ENCODE results near the gene MCOLN3. TPM values are rescaled to one million over a fixed set of nuclear protein-coding genes. Genes with fewer than 3 reads are reported as not detected.

MCOLN3 gene
- polyA plus RNA-seq, 1 of the 3 experiments (the other 2 are of a cell fraction), result not detected

DNA sequence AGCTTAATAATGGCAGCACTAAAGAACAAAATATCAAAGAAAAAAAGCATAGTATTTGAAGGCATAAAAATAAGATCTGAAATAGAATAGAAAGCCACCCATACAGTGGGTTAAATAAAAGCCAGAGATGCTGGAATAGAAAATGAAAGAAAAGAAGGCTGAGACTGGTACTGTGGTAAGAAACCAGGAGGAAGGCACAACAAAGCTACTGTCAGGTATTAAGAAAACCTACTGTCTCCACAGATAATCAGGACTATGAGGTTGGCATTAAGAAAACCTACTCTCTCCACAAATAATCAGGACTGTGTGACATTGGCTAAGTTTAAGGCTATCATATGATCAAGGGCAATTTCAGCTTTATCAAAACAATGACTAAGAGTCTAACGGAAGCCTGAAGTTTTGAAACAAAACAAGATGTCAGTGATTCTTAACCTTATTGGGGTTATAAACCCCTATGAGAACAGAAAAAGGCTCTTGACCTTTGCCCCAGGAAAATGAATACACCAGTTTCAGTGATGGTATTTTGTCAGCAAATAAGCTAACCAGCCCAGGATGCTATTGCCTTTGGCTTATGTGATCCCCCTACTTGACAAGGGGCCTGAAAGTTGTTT lies 75.8 kb downstream of the MCOLN3 start:
- Histone ChIP-seq H4K20me1 (ENCODE audit: insufficient read depth) (no peaks in the 10 kb centered on the region), H3K9me2 (no peaks in the 10 kb centered on the region), H3K36me3 (replicated peaks in 1 of 2; ENCODE audit: control insufficient read depth in 1 of 2, insufficient read depth in 2 of 2, low read length in 1 of 2) (no peaks in the 10 kb centered on the region), H3K79me2 (ENCODE audit: insufficient read depth) (no peaks in the 10 kb centered on the region), H2AFZ (ENCODE audit: low read depth) (no peak overlapping the region), H3F3A (replicated peaks; ENCODE audit: insufficient read depth) (no peaks in the 10 kb centered on the region), H3K9me3 (no peaks in the 10 kb centered on the region), H3K4me1 (ENCODE audit: control insufficient read depth in 1 of 2, insufficient read depth in 2 of 2, low read depth in 1 of 2, low read length in 1 of 2) (no peaks in the 10 kb centered on the region), H3K27me3 (ENCODE audit: insufficient read depth) (no peaks in the 10 kb centered on the region), H3K9ac (no peak overlapping the region), H3K27ac (ENCODE audit: low read depth in 2 of 2, low read length in 1 of 2) (no peak overlapping the region), H3K4me3 (ENCODE audit: low read depth in 2 of 2, low read length in 1 of 2) (no peak overlapping the region; a peak in 1 of 4 replicates), H3K4me2 (no peak overlapping the region)
- DNase-seq, result no peak
- WGBS (ENCODE audit: low lambda C conversion rate), result 26% methylated on average over 1 of the region's 1 CpG
- POLR2A ChIA-PET, result no interaction called here
- CTCF ChIA-PET, result interaction anchor here (1.2 kb wide), 1 partner anchor 27 kb away, joined by 3 read pairs; no protein-coding TSS in a partner anchor
- no peak for TF ChIP-seq TAF1 (IDR thresholded peaks at IDR 0.05; ENCODE audit: borderline replicate concordance, low read depth, low read length)
- TF ChIP-seq JUND (IDR thresholded peaks at IDR 0.05), result no peak
- no peak for TF ChIP-seq MXI1 (IDR thresholded peaks at IDR 0.05; ENCODE audit: low read depth, low read length)
- no peak for TF ChIP-seq SIN3A (IDR thresholded peaks at IDR 0.05; ENCODE audit: borderline replicate concordance, low read depth, low read length)
- TF ChIP-seq FOXM1 (IDR thresholded peaks at IDR 0.05; ENCODE audit: low read depth), result no peak
- TF ChIP-seq MEF2A (IDR thresholded peaks at IDR 0.05; ENCODE audit: borderline replicate concordance, low read depth), result no peak
- no peak for TF ChIP-seq GABPA (IDR thresholded peaks at IDR 0.05; ENCODE audit: low read depth)
- TF ChIP-seq, protein P1, sequence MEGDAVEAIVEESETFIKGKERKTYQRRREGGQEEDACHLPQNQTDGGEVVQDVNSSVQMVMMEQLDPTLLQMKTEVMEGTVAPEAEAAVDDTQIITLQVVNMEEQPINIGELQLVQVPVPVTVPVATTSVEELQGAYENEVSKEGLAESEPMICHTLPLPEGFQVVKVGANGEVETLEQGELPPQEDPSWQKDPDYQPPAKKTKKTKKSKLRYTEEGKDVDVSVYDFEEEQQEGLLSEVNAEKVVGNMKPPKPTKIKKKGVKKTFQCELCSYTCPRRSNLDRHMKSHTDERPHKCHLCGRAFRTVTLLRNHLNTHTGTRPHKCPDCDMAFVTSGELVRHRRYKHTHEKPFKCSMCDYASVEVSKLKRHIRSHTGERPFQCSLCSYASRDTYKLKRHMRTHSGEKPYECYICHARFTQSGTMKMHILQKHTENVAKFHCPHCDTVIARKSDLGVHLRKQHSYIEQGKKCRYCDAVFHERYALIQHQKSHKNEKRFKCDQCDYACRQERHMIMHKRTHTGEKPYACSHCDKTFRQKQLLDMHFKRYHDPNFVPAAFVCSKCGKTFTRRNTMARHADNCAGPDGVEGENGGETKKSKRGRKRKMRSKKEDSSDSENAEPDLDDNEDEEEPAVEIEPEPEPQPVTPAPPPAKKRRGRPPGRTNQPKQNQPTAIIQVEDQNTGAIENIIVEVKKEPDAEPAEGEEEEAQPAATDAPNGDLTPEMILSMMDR (IDR thresholded peaks at IDR 0.05), result no peak
- TF ChIP-seq YY1 (IDR thresholded peaks at IDR 0.05; ENCODE audit: low read depth), result no peak
- no peak for TF ChIP-seq CHD2 (IDR thresholded peaks at IDR 0.05; ENCODE audit: low read length, partially characterized antibody)
- TF ChIP-seq TCF12 (IDR thresholded peaks at IDR 0.05), result no peak

DNA sequence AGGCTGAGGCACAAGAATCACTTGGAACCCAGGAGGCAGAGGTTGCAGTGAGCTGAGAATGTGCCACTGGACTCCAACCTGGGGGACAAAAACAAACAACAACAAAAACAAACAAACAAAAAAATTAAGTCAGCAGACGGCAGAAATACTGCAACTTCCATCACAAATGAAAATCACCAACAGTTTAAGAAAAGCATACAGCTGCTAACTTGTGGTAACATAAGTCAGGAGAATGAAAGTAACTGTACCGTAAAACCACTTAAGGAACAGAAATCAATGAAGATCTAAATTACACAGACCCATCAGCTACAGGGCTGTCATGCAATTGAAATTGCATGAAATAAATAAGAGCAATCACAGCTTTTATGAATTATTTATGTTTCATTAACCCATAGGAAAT lies 76.3 kb downstream of the MCOLN3 start:
- POLR2A ChIA-PET, result no interaction called here
- TF ChIP-seq RXRA (IDR thresholded peaks at IDR 0.05; ENCODE audit: borderline replicate concordance, low read depth), result no peak
- TF ChIP-seq, protein P2, sequence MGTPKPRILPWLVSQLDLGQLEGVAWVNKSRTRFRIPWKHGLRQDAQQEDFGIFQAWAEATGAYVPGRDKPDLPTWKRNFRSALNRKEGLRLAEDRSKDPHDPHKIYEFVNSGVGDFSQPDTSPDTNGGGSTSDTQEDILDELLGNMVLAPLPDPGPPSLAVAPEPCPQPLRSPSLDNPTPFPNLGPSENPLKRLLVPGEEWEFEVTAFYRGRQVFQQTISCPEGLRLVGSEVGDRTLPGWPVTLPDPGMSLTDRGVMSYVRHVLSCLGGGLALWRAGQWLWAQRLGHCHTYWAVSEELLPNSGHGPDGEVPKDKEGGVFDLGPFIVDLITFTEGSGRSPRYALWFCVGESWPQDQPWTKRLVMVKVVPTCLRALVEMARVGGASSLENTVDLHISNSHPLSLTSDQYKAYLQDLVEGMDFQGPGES (IDR thresholded peaks at IDR 0.05; ENCODE audit: low read depth, low read length), result no peak
- no peak for TF ChIP-seq RCOR1 (IDR thresholded peaks at IDR 0.05; ENCODE audit: low read length)
- TF ChIP-seq MXI1 (IDR thresholded peaks at IDR 0.05; ENCODE audit: low read depth, low read length), result no peak
- no peak for TF ChIP-seq MEF2A (IDR thresholded peaks at IDR 0.05; ENCODE audit: borderline replicate concordance, low read depth)
- no peak for TF ChIP-seq RAD21 (IDR thresholded peaks at IDR 0.05; ENCODE audit: low read length)
- TF ChIP-seq SIN3A (IDR thresholded peaks at IDR 0.05; ENCODE audit: borderline replicate concordance, low read depth, low read length), result no peak
- no peak for TF ChIP-seq POLR2AphosphoS5 (IDR thresholded peaks at IDR 0.05; ENCODE audit: low read depth, low read length)
- TF ChIP-seq, protein P3, sequence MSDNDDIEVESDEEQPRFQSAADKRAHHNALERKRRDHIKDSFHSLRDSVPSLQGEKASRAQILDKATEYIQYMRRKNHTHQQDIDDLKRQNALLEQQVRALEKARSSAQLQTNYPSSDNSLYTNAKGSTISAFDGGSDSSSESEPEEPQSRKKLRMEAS (IDR thresholded peaks at IDR 0.05; ENCODE audit: low read depth), result no peak
- no peak for TF ChIP-seq FOSL2 (IDR thresholded peaks at IDR 0.05; ENCODE audit: borderline replicate concordance, low read depth)
- no peak for TF ChIP-seq RFX5 (IDR thresholded peaks at IDR 0.05; ENCODE audit: low read length)
- no peak for TF ChIP-seq GABPA (IDR thresholded peaks at IDR 0.05; ENCODE audit: low read depth)
- no peaks in the 10 kb centered on the region for H4K20me1 ChIP-seq (ENCODE audit: insufficient read depth)
- CTCF ChIA-PET, result interaction anchor here (1.2 kb wide), 1 partner anchor 27 kb away, joined by 3 read pairs; no protein-coding TSS in a partner anchor
- no peaks in the 10 kb centered on the region for H3K36me3 ChIP-seq (replicated peaks in 1 of 2; ENCODE audit: control insufficient read depth in 1 of 2, insufficient read depth in 2 of 2, low read length in 1 of 2)
- H3K4me2 ChIP-seq, result no peak overlapping the region
- no peak overlapping the region for H3K9ac ChIP-seq
- no peak for DNase-seq
- H3K9me3 ChIP-seq, result no peaks in the 10 kb centered on the region
- H3K27me3 ChIP-seq (ENCODE audit: insufficient read depth), result no peaks in the 10 kb centered on the region
- H3F3A ChIP-seq (replicated peaks; ENCODE audit: insufficient read depth), result no peaks in the 10 kb centered on the region
- no peaks in the 10 kb centered on the region for H3K4me1 ChIP-seq (ENCODE audit: control insufficient read depth in 1 of 2, insufficient read depth in 2 of 2, low read depth in 1 of 2, low read length in 1 of 2)
- H3K27ac ChIP-seq (ENCODE audit: low read depth in 2 of 2, low read length in 1 of 2), result no peak overlapping the region
- no peak overlapping the region for H2AFZ ChIP-seq (ENCODE audit: low read depth)
- no peak overlapping the region for H3K4me3 ChIP-seq (ENCODE audit: low read depth in 2 of 2, low read length in 1 of 2)
- H3K9me2 ChIP-seq, result no peaks in the 10 kb centered on the region
- 61% methylated on average over 2 of the region's 2 CpGs for WGBS (ENCODE audit: low lambda C conversion rate)
- no peaks in the 10 kb centered on the region for H3K79me2 ChIP-seq (ENCODE audit: insufficient read depth)

Data from SK-N-SH (cell line).